GM23248 (cell line): ENCODE measurements around the gene HMGN4.

Experiments
- EZH2 ChIP-seq: fragments of 200-600 bp; sonication (generic); IDR thresholded peaks from 2 replicates; pipeline ENCODE4 v1.6.1; 2018; ENCODE audit warnings: antibody characterized with exemption, mild to moderate bottlenecking; ENCODE audit not compliant: insufficient read depth, poor library complexity, severe bottlenecking
- EZH2phosphoT487 ChIP-seq: fragments of 200-600 bp; sonication (generic); IDR thresholded peaks from 2 replicates; pipeline ENCODE4 v1.6.1; 2018; ENCODE audit warnings: antibody characterized with exemption, moderate library complexity, mild to moderate bottlenecking, low read depth; ENCODE audit not compliant: insufficient read depth

- TF ChIP-seq EZH2, result no peak
- no peak for TF ChIP-seq EZH2phosphoT487
These were observed 44.9 kb upstream of the HMGN4 start for GRCh38 chr6:26493258-26493657.
